ENCODE data around the gene ZNF800.
A peak's percentile ranks its signal among the peaks of the same experiment; 100 is the strongest.

Gene ZNF800

GRCh38 chr7:127350586-127350985, 41.9 kb downstream of the ZNF800 start:
- Histone ChIP-seq H3K4me3 (replicated peaks; ENCODE audit: low read depth, low read length) (no peak overlapping the region), H3K27me3 (replicated peaks; ENCODE audit: control insufficient read depth, insufficient read depth, low read length) (no peaks in the 10 kb centered on the region), H3K36me3 (ENCODE audit: control insufficient read depth, insufficient read depth, low read length) (no peaks in the 10 kb centered on the region; the same call in 1 of the 2 replicates)
- no peak for DNase-seq (ENCODE audit: extremely low read depth, insufficient read length)
- no peak for TF ChIP-seq CTCF (IDR thresholded peaks at IDR 0.05; ENCODE audit: insufficient read depth, low read length, poor library complexity, severe bottlenecking)

- Histone ChIP-seq H3K36me3 (ENCODE audit: control insufficient read depth, insufficient read depth, low read length) (no peaks in the 10 kb centered on the region; the same call in 1 of the 2 replicates), H3K4me3 (replicated peaks; ENCODE audit: low read depth, low read length) (no peak overlapping the region), H3K27me3 (replicated peaks; ENCODE audit: control insufficient read depth, insufficient read depth, low read length) (no peaks in the 10 kb centered on the region)
- no peak for DNase-seq (ENCODE audit: extremely low read depth, insufficient read length)
- TF ChIP-seq CTCF (IDR thresholded peaks at IDR 0.05; ENCODE audit: insufficient read depth, low read length, poor library complexity, severe bottlenecking): no peak
Measured at GRCh38 chr7:127349881-127350280, 42.6 kb downstream of the ZNF800 start.

GRCh38 chr7:127348247-127348631, 44.3 kb downstream of the ZNF800 start:
- Histone ChIP-seq H3K36me3 (ENCODE audit: control insufficient read depth, insufficient read depth, low read length) (no peaks in the 10 kb centered on the region; the same call in 1 of the 2 replicates), H3K4me3 (replicated peaks; ENCODE audit: low read depth, low read length) (peak overlapping the region; percentile 25; the same call in 1 of the 2 replicates), H3K27me3 (replicated peaks; ENCODE audit: control insufficient read depth, insufficient read depth, low read length) (no peaks in the 10 kb centered on the region)
- TF ChIP-seq CTCF (IDR thresholded peaks at IDR 0.05; ENCODE audit: insufficient read depth, low read length, poor library complexity, severe bottlenecking): peak; percentile 9
- no peak for DNase-seq (ENCODE audit: extremely low read depth, insufficient read length)

GRCh38 chr7:127347567-127348246, 44.8 kb downstream of the ZNF800 start:
- DNase-seq (ENCODE audit: extremely low read depth, insufficient read length): peak; percentile 82
- TF ChIP-seq CTCF (IDR thresholded peaks at IDR 0.05; ENCODE audit: insufficient read depth, low read length, poor library complexity, severe bottlenecking): peak; percentile 31
- no peaks in the 10 kb centered on the region for H3K27me3 ChIP-seq (replicated peaks; ENCODE audit: control insufficient read depth, insufficient read depth, low read length)
- peak overlapping the region; percentile 34 for H3K4me3 ChIP-seq (replicated peaks; ENCODE audit: low read depth, low read length)
- H3K36me3 ChIP-seq (ENCODE audit: control insufficient read depth, insufficient read depth, low read length): no peaks in the 10 kb centered on the region; the same call in 1 of the 2 replicates

GRCh38 chr7:127346575-127347256, 45.8 kb downstream of the ZNF800 start:
- Histone ChIP-seq H3K4me3 (replicated peaks; ENCODE audit: low read depth, low read length) (no peak overlapping the region), H3K36me3 (ENCODE audit: control insufficient read depth, insufficient read depth, low read length) (no peaks in the 10 kb centered on the region; the same call in 1 of the 2 replicates), H3K27me3 (replicated peaks; ENCODE audit: control insufficient read depth, insufficient read depth, low read length) (no peaks in the 10 kb centered on the region)
- DNase-seq (ENCODE audit: extremely low read depth, insufficient read length): no peak
- no peak for TF ChIP-seq CTCF (IDR thresholded peaks at IDR 0.05; ENCODE audit: insufficient read depth, low read length, poor library complexity, severe bottlenecking)

All from GM06990 (cell line).